DND-41 (cell line): ENCODE results near the gene MYOM1.

ENCODE experiments used
- EZH2 ChIP-seq: IDR thresholded peaks from 3 replicates; pipeline ENCODE4 v1.6.1; 2012; ENCODE audit warnings: borderline replicate concordance, low read depth, mild to moderate bottlenecking, moderate library complexity, low read length, inconsistent platforms; ENCODE audit not compliant: severe bottlenecking
- TF ChIP-seq, protein P1 (sequence below): IDR thresholded peaks from 2 replicates; pipeline ENCODE4 v1.5.1; 2012; ENCODE audit warnings: borderline replicate concordance, low read length, moderate library complexity, mild to moderate bottlenecking; ENCODE audit not compliant: poor library complexity, severe bottlenecking; ENCODE audit errors: extremely low read depth

DNA sequence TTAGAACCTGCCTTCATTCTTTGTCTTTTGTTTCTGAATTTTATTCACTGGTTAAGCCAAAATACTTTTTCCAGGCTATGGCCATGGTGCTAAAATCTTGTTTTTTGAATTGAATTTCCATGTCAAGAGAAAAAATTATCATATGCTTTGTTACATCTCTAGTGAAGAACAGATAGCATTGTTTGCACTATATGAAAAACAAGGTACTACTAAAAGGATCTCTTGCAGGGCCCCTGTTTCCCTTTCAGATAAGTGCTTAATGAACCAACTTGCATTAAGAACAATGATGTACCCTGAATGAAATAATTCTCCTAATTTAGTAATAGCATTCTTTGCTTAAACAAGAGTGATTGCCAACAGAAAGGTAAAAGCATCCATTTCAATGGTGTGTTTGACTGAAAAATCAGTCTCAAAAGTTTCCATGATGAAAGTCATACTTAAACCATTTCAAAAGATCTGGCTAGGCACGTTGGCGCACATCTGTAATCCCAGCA lies 37.9 kb upstream of the MYOM1 start:
- TF ChIP-seq, protein P1, sequence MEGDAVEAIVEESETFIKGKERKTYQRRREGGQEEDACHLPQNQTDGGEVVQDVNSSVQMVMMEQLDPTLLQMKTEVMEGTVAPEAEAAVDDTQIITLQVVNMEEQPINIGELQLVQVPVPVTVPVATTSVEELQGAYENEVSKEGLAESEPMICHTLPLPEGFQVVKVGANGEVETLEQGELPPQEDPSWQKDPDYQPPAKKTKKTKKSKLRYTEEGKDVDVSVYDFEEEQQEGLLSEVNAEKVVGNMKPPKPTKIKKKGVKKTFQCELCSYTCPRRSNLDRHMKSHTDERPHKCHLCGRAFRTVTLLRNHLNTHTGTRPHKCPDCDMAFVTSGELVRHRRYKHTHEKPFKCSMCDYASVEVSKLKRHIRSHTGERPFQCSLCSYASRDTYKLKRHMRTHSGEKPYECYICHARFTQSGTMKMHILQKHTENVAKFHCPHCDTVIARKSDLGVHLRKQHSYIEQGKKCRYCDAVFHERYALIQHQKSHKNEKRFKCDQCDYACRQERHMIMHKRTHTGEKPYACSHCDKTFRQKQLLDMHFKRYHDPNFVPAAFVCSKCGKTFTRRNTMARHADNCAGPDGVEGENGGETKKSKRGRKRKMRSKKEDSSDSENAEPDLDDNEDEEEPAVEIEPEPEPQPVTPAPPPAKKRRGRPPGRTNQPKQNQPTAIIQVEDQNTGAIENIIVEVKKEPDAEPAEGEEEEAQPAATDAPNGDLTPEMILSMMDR: no peak
- TF ChIP-seq EZH2: no peak
